ENCODE data around the gene AOAH.

AOAH gene

GRCh38 chr7:36599645-36600313, 124.5 kb downstream of the AOAH start:
- DNase-seq: no peak

GRCh38 chr7:36598054-36598674, 126.1 kb downstream of the AOAH start:
- DNase-seq: no peak

- no peak for DNase-seq
Observed at GRCh38 chr7:36597090-36597773, 127.1 kb downstream of the AOAH start.

GRCh38 chr7:36594445-36594844, 129.8 kb downstream of the AOAH start:
- DNase-seq: no peak

GRCh38 chr7:36591636-36592035, 132.7 kb downstream of the AOAH start:
- no peak for DNase-seq

GRCh38 chr7:36589391-36589790, 134.9 kb downstream of the AOAH start:
- no peak for DNase-seq

- DNase-seq: no peak
Observed at GRCh38 chr7:36583318-36583717, 141.0 kb downstream of the AOAH start.

- DNase-seq: no peak
Observed at GRCh38 chr7:36575832-36576231, 148.5 kb downstream of the AOAH start.

- no peak for DNase-seq
Observed at GRCh38 chr7:36573066-36573465, 151.2 kb downstream of the AOAH start.

GRCh38 chr7:36571190-36571560, 153.1 kb downstream of the AOAH start:
- DNase-seq: no peak

- DNase-seq: no peak
Observed at GRCh38 chr7:36570528-36571189, 153.6 kb downstream of the AOAH start.

GRCh38 chr7:36568452-36568849, 155.8 kb downstream of the AOAH start:
- DNase-seq: no peak

GRCh38 chr7:36567699-36568451, 156.4 kb downstream of the AOAH start:
- no peak for DNase-seq

- no peak for DNase-seq
Observed at GRCh38 chr7:36565792-36566356, 158.4 kb downstream of the AOAH start.

GRCh38 chr7:36564489-36564888, 159.8 kb downstream of the AOAH start:
- DNase-seq: no peak

- DNase-seq: no peak
Observed at GRCh38 chr7:36563706-36564327, 160.5 kb downstream of the AOAH start.

- no peak for DNase-seq
Observed at GRCh38 chr7:36562121-36562520, 162.2 kb downstream of the AOAH start.

- no peak for DNase-seq
Observed at GRCh38 chr7:36549029-36549428, 175.3 kb downstream of the AOAH start.

GRCh38 chr7:36547416-36547815, 176.9 kb downstream of the AOAH start:
- DNase-seq: no peak

- DNase-seq: no peak
Observed at GRCh38 chr7:36546331-36546730, 178.0 kb downstream of the AOAH start.

GRCh38 chr7:36545291-36545690, 179.0 kb downstream of the AOAH start:
- DNase-seq: no peak

GRCh38 chr7:36538126-36538525, 186.2 kb downstream of the AOAH start:
- no peak for DNase-seq

All from stimulated activated CD4-positive, alpha-beta T cell treated with anti-CD3 and anti-CD28 coated beads, Interleukin-4, amount 100 ng/mL, for 24 hours (primary cell).